Erythroblast (primary cell): ENCODE data around the gene SPDEF.

Source experiments
- GATA1 ChIP-seq: IDR thresholded peaks from 2 replicates; pipeline ENCODE4 v1.6.1; 2011; ENCODE audit warnings: low read depth, mild to moderate bottlenecking, control low read depth, low read length, moderate library complexity
- POLR2A ChIP-seq: IDR thresholded peaks from 2 replicates; pipeline ENCODE4 v1.6.1; 2011; ENCODE audit warnings: mild to moderate bottlenecking, low read length

GRCh38 chr6:34536251-34536958 is 19.7 kb downstream of the SPDEF start:
- TF ChIP-seq POLR2A (no peak), GATA1 (no peak)
